Motor neuron (in vitro differentiated cells): ENCODE measurements around the gene KCNJ16. TPM values are rescaled to one million over a fixed set of nuclear protein-coding genes. Genes with fewer than 3 reads are reported as not detected.

Source experiments
- ATAC-seq, 8 experiments: fragments of 200-7000 bp; cut with Tn5 transposase; replicated peaks in 6 of 8; 2 replicates each; pipeline ENCODE4 v1.8.0; 2021; ENCODE audit warnings: mild to moderate bottlenecking in 8 of 8, moderate library complexity in 8 of 8
- H3K27ac ChIP-seq, 2 donors: fragments of 250-450 bp; sonication (Bioruptor Pico); 2 replicates each; pipeline ENCODE4 v1.9.0; 2021; ENCODE audit warnings: antibody characterized with exemption in 2 of 2, mild to moderate bottlenecking in 2 of 2, moderate library complexity in 1 of 2
- H3K4me1 ChIP-seq, 2 donors: fragments of 250-450 bp; sonication (Bioruptor Pico); replicated peaks in 1 of 2; 2 replicates each; pipeline ENCODE4 v1.6.1; 2021; ENCODE audit warnings: antibody characterized with exemption in 2 of 2, mild to moderate bottlenecking in 2 of 2, moderate library complexity in 1 of 2
- H3K4me3 ChIP-seq, 5 donors: fragments of 250-450 bp; sonication (Bioruptor Pico); 2 replicates each; pipeline ENCODE4 v1.9.0; 2021; ENCODE audit warnings: antibody characterized with exemption in 5 of 5, mild to moderate bottlenecking in 5 of 5, moderate library complexity in 4 of 5
- WGBS, 10 experiments: fragments of 450-650 bp; shearing (Covaris generic); methylation state at CpG; one replicate each; pipeline ENCODE4 v1.0.0; 2022; 5-methylcytosine and 5-hydroxymethylcytosine counted together
- in situ Hi-C, 9 experiments: fragments of 400-800 bp; cut with MboI; loops; one replicate each; pipeline ENCODE4 v1.15.0; 2021; ENCODE audit warnings: low sequenced_read_pairs in 9 of 9, low pct_unique_long_range_greater_than_20kb in 2 of 9; ENCODE audit not compliant: unreplicated experiment in 9 of 9
- total RNA-seq, 8 experiments: library from RNA; unstranded; fragments of 300-600 nt; gene quantifications; 2 replicates each; pipeline versions ENCODE4 v1.2.3 to v1.2.4, GENCODE V29; 2022

The KCNJ16 gene
- total RNA-seq, 8 experiments from 2014 or later = 0.10 to 6.4 (median 0.21) TPM; not detected in 1

- ATAC-seq = peak in 1 of 8 experiments; percentile 2
- peak overlapping the region; percentile 50 to 61 (median 55) for H3K4me3 ChIP-seq
- in situ Hi-C loops = loop anchor here in 4 of 9 experiments (25.0 kb wide), 5 partner anchors 391 to 809 kb away; no protein-coding TSS in a partner anchor
- no peak overlapping the region for H3K27ac ChIP-seq
- WGBS, 10 experiments = 0 to 94% (median 25%) methylated on average over 1 to 5 of the region's 5 CpGs; no CpG with 5 or more reads in 2 of the 10 experiments
- peaks cover 15 to 19% of the 10 kb centered on the region in 2 donors for H3K4me1 ChIP-seq
Measured at GRCh38 chr17:70171159-70171558, 96.1 kb downstream of the KCNJ16 start.

DNA sequence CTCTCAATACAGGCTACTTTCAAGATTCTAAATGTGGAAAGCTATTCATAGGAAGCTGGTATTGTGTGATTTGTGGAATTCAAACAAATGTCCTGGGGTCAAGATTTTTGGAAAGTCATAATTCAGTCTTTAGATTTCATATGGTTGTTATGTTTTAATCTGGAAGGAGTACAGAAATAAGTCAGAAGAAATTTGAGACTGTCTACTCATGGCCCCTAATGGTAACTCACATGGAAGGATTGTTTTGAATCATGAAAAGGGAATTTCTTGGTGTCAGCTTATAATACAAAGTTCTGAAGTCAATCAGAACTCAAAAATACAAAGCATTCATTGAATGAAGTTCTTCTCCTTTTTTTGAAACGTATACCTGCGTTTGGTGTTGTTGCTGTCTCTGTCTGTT is 97.4 kb downstream of the KCNJ16 start:
- in situ Hi-C loops = loop anchor here in 4 of 9 experiments (25.0 kb wide), 5 partner anchors 390 to 810 kb away; no protein-coding TSS in a partner anchor
- Histone ChIP-seq H3K4me3 (no peak overlapping the region), H3K27ac (no peak overlapping the region), H3K4me1 (peaks cover 13 to 16% of the 10 kb centered on the region in 2 donors)
- WGBS, 10 experiments = 43 to 100% (median 90%) methylated on average over 1 to 2 of the region's 2 CpGs; no CpG with 5 or more reads in 2 of the 10 experiments
- ATAC-seq = no peak

DNA sequence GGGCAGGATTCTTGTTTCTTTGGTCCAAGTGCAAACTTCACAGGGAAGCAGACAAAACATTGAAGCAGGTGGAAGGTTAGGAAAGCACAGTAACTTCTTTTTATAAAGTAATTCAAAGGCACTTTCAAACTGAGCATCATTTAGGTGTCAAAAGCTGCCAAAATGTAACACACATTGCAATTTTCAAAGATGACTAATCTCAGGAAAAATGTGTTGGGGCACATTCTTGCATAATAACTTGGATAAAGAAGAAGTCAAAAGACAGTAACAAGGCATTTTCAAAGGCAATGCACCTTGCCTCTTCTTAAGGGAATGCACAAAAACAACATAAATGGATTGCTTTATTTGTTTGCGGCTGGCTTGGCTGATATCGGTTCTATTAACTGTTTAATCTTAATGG is 97.9 kb downstream of the KCNJ16 start:
- H3K27ac ChIP-seq = no peak overlapping the region
- in situ Hi-C loops = loop anchor here in 4 of 9 experiments (25.0 kb wide), 5 partner anchors 389 to 811 kb away; no protein-coding TSS in a partner anchor
- WGBS, 10 experiments = 29 to 100% (median 85%) methylated on average over 2 of the region's 2 CpGs; no CpG with 5 or more reads in 2 of the 10 experiments
- ATAC-seq = no peak
- H3K4me3 ChIP-seq = no peak overlapping the region
- peaks cover 8 to 12% of the 10 kb centered on the region in 2 donors for H3K4me1 ChIP-seq

DNA sequence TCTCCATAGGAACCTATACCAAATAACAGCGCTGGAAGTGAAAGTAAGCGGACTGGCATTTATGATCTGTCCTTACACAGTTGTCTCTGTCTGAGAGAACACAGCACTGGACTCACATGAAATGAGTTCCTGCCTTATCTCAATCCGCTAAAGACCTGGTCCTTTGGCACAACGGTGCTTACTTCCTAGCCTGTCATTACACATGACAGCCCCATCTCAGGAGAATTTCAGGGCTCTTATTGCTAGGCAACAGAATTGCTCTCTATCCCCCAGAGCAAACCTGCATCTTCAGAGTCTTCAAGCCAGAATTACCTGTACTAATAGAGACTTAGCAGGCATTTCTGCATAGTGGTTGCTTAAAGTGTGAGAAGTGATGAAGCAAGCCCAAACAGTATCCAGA is 98.7 kb downstream of the KCNJ16 start:
- no peak overlapping the region for H3K27ac ChIP-seq
- 53 to 100% (median 85%) methylated on average over 1 to 4 of the region's 4 CpGs; no CpG with 5 or more reads in 1 of the 10 experiments for WGBS, 10 experiments
- no peak for ATAC-seq
- peaks cover 8 to 11% of the 10 kb centered on the region in 2 donors for H3K4me1 ChIP-seq
- no peak overlapping the region for H3K4me3 ChIP-seq
- in situ Hi-C loops = loop anchor here in 4 of 9 experiments (25.0 kb wide), 5 partner anchors 389 to 811 kb away; no protein-coding TSS in a partner anchor

- ATAC-seq = no peak
- Histone ChIP-seq H3K27ac (no peak overlapping the region), H3K4me3 (no peak overlapping the region), H3K4me1 (no peaks in the 10 kb centered on the region)
- in situ Hi-C loops = no loop called here
- 67 to 100% (median 85%) methylated on average over 2 to 5 of the region's 5 CpGs; no CpG with 5 or more reads in 1 of the 10 experiments for WGBS, 10 experiments
Measured at GRCh38 chr17:70181376-70181775, 106.4 kb downstream of the KCNJ16 start.

DNA sequence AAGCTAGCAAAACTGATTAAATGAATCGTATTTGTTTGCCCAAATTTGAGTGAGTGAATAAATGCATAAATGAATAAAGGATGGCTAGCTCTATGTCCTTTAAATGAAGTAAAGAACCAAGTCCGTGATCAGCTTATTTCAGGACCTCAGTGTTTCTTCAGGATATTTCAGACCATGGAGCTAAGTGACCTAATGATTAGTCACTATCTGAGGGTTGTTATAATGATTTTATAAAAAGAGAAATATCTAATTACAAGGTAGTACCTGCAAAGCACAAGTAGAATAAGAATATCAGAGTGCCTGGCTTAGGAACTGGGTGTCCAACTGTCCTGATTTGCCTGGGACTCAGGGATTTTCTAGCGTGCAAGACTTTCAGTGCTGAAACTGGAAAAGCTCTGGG is 106.8 kb downstream of the KCNJ16 start:
- 40 to 100% (median 73%) methylated on average over 1 to 3 of the region's 3 CpGs; no CpG with 5 or more reads in 1 of the 10 experiments for WGBS, 10 experiments
- H3K4me3 ChIP-seq = no peak overlapping the region
- H3K27ac ChIP-seq = no peak overlapping the region
- in situ Hi-C loops = no loop called here
- ATAC-seq = no peak
- H3K4me1 ChIP-seq = no peaks in the 10 kb centered on the region

GRCh38 chr17:70183508-70183907 is 108.5 kb downstream of the KCNJ16 start:
- no peaks in the 10 kb centered on the region for H3K4me1 ChIP-seq
- in situ Hi-C loops = no loop called here
- 60 to 96% (median 78%) methylated on average over 1 to 4 of the region's 4 CpGs for WGBS, 10 experiments
- no peak overlapping the region for H3K4me3 ChIP-seq
- no peak for ATAC-seq
- H3K27ac ChIP-seq = no peak overlapping the region

DNA sequence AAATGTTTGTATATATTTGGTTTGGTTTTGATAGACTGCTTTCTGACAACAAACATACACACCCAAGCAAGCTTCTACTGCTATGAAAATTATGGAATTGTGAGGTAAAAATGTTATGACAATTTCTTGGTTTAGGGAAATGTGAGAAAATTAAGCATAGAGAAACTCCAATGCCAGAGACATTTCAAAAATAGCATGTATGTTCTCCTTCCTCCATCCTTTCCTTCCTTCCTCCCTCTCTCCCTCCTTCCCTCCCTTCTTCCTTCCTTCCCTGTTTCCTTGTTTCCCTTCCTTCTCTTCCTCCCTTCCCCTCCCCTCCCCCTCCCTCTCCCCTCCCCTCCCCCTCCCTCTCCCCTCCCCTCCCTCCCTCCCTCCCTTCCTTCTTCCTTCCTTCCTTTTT is 109.2 kb downstream of the KCNJ16 start:
- ATAC-seq = no peak
- Histone ChIP-seq H3K27ac (no peak overlapping the region), H3K4me3 (no peak overlapping the region), H3K4me1 (no peaks in the 10 kb centered on the region)
- in situ Hi-C loops = no loop called here

DNA sequence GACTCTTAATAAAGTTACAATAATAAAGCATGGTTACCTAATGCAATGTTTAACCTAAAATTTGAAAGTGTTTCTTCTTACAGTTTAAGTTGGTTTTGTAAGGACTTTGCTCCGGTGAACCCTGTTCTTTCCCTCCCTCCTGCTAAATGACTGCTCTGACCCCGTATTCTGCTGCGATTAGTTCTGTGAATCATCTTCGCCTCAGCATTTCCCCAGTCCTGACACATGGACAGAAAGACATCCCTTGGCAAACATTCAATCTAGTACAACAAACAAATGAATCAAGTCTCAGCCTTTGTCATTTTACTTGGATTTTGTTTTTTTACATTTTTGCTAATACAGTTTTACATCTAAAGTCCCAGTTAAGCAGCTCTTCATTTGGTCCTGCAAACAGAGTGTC is 109.7 kb downstream of the KCNJ16 start:
- H3K4me3 ChIP-seq = no peak overlapping the region
- no peaks in the 10 kb centered on the region for H3K4me1 ChIP-seq
- ATAC-seq = peak in 2 of 8 experiments; percentile 20 to 41
- 6 to 97% (median 79%) methylated on average over 1 to 4 of the region's 4 CpGs for WGBS, 10 experiments
- H3K27ac ChIP-seq = no peak overlapping the region
- in situ Hi-C loops = no loop called here

Other genes starting within 250 kb of the KCNJ16 start
- 10 to 100 TPM in 3 of 8 experiments, 1 to 10 TPM in 5; 1.1 to 60.4 (median 5.3) TPM for gene KCNJ2, start 94.3 kb downstream of the KCNJ16 start, total RNA-seq